Trophoblast cell (in vitro differentiated cells and primary cell): ENCODE data around the gene ADARB1.

ENCODE experiments used
- DNase-seq, 2 donors: peaks; one replicate each; pipeline ENCODE4 v3.0.0-alpha.2; 2016
- H2AFZ ChIP-seq: 2 replicates; pipeline ENCODE4 v1.6.1; 2013; ENCODE audit warnings: low read length, moderate library complexity, mild to moderate bottlenecking; ENCODE audit not compliant: insufficient read depth, poor library complexity
- H2AK5ac ChIP-seq: 2 replicates; pipeline ENCODE4 v1.6.1; 2013; ENCODE audit warnings: mild to moderate bottlenecking, low read length
- H2BK120ac ChIP-seq: 2 replicates; pipeline ENCODE4 v1.6.1; 2013; ENCODE audit warnings: low read length, mild to moderate bottlenecking, moderate library complexity; ENCODE audit not compliant: insufficient read depth, poor library complexity
- H2BK12ac ChIP-seq: 2 replicates; pipeline ENCODE4 v1.6.1; 2013; ENCODE audit warnings: mild to moderate bottlenecking, low read length, moderate library complexity
- H2BK5ac ChIP-seq: 2 replicates; pipeline ENCODE4 v1.6.1; 2013; ENCODE audit warnings: low read length, low read depth, moderate library complexity, mild to moderate bottlenecking; ENCODE audit not compliant: poor library complexity
- H3K14ac ChIP-seq: 2 replicates; pipeline ENCODE4 v1.6.1; 2013; ENCODE audit warnings: mild to moderate bottlenecking, low read length
- H3K18ac ChIP-seq: 2 replicates; pipeline ENCODE4 v1.6.1; 2013; ENCODE audit warnings: mild to moderate bottlenecking, low read length
- H3K23ac ChIP-seq: 2 replicates; pipeline ENCODE4 v1.6.1; 2013; ENCODE audit warnings: low read length
- H3K27ac ChIP-seq: 2 replicates; pipeline ENCODE4 v1.5.1; 2013; ENCODE audit warnings: low read depth, mild to moderate bottlenecking, inconsistent platforms, low read length, moderate library complexity
- H3K27me3 ChIP-seq: 2 replicates; pipeline ENCODE4 v1.6.1; 2013; ENCODE audit warnings: inconsistent platforms, mild to moderate bottlenecking, low read length, moderate library complexity; ENCODE audit not compliant: insufficient read depth
- H3K36me3 ChIP-seq, 2 experiments: 1 replicate in 1 of 2; 2 replicates in 1 of 2; pipeline ENCODE4 v1.6.1; 2013; ENCODE audit warnings: low read length in 2 of 2, mild to moderate bottlenecking in 2 of 2, moderate library complexity in 1 of 2; ENCODE audit not compliant: insufficient read depth in 2 of 2, control insufficient read depth in 1 of 2
- H3K4ac ChIP-seq: 2 replicates; pipeline ENCODE4 v1.6.1; 2013; ENCODE audit warnings: low read depth, mild to moderate bottlenecking, low read length, moderate library complexity
- H3K4me1 ChIP-seq, 2 experiments: 1 replicate in 1 of 2; 2 replicates in 1 of 2; pipeline ENCODE4 v1.6.1; 2013; ENCODE audit warnings: low read length in 2 of 2, mild to moderate bottlenecking in 2 of 2, moderate library complexity in 1 of 2; ENCODE audit not compliant: insufficient read depth in 2 of 2, control insufficient read depth in 1 of 2
- H3K4me2 ChIP-seq: 2 replicates; pipeline ENCODE4 v1.6.1; 2013; ENCODE audit warnings: inconsistent platforms, mild to moderate bottlenecking, low read length, moderate library complexity
- H3K4me3 ChIP-seq: 2 replicates; pipeline ENCODE4 v1.5.1; 2013; ENCODE audit warnings: mild to moderate bottlenecking, low read depth, low read length, inconsistent platforms
- H3K79me1 ChIP-seq: one replicate; pipeline ENCODE4 v1.6.1; 2013; ENCODE audit warnings: low read length
- H3K79me2 ChIP-seq: 2 replicates; pipeline ENCODE4 v1.6.1; 2013; ENCODE audit warnings: low read length, mild to moderate bottlenecking; ENCODE audit not compliant: control insufficient read depth, insufficient read depth, poor library complexity
- H3K9ac ChIP-seq: 2 replicates; pipeline ENCODE4 v1.6.1; 2013; ENCODE audit warnings: mild to moderate bottlenecking, low read length
- H3K9me3 ChIP-seq: 2 replicates; pipeline ENCODE4 v1.6.1; 2013; ENCODE audit warnings: low read depth, mild to moderate bottlenecking, control low read depth, inconsistent platforms, low read length; ENCODE audit not compliant: insufficient read depth
- H4K12ac ChIP-seq: 2 replicates; pipeline ENCODE4 v1.6.1; 2013; ENCODE audit warnings: low read depth, mild to moderate bottlenecking, low read length, moderate library complexity
- H4K8ac ChIP-seq: 2 replicates; pipeline ENCODE4 v1.6.1; 2013; ENCODE audit warnings: low read depth, mild to moderate bottlenecking, low read length, moderate library complexity
- H4K91ac ChIP-seq: one replicate; pipeline ENCODE4 v1.6.1; 2013; ENCODE audit warnings: low read depth, mild to moderate bottlenecking, low read length, moderate library complexity
- WGBS: extraction: QIAGEN DNeasy Blood & Tissue Kit; methylation state at CpG from one replicate; pipeline ENCODE4 v1.1.7; 2013; ENCODE audit warnings: missing lambda C conversion rate; ENCODE audit not compliant: insufficient read length, insufficient coverage; ENCODE audit errors: extremely low coverage; 5-methylcytosine and 5-hydroxymethylcytosine counted together

The ADARB1 gene

GRCh38 chr21:45102391-45102932, 28.1 kb downstream of the ADARB1 start:
- Histone ChIP-seq H3K9ac (no peak overlapping the region), H3K79me1 (no peaks in the 10 kb centered on the region), H3K18ac (no peak overlapping the region), H3K79me2 (no peaks in the 10 kb centered on the region), H2AFZ (no peak overlapping the region), H3K23ac (no peak overlapping the region), H3K27ac (no peak overlapping the region), H3K9me3 (no peaks in the 10 kb centered on the region), H3K4me2 (no peak overlapping the region), H3K4me1 (no peaks in the 10 kb centered on the region), H2BK120ac (no peak overlapping the region), H2BK12ac (no peak overlapping the region), H2AK5ac (no peak overlapping the region), H3K4ac (no peak overlapping the region), H2BK5ac (no peak overlapping the region), H3K27me3 (no peaks in the 10 kb centered on the region), H4K91ac (no peak overlapping the region), H4K8ac (no peak overlapping the region), H4K12ac (no peak overlapping the region), H3K36me3 (peaks cover 2% of the 10 kb centered on the region in 2 experiments), H3K14ac (no peak overlapping the region), H3K4me3 (no peak overlapping the region)
- WGBS = no CpG with 5 or more reads among the region's 2 CpGs
- peak in 1 of 2 donors; percentile 19 for DNase-seq

- no peak overlapping the region for H3K4me3 ChIP-seq
- H3K79me2 ChIP-seq = no peaks in the 10 kb centered on the region
- H3K9ac ChIP-seq = peak overlapping the region; percentile 23
- no peak overlapping the region for H4K12ac ChIP-seq
- no peak overlapping the region for H2BK5ac ChIP-seq
- H4K91ac ChIP-seq = no peak overlapping the region
- no peak overlapping the region for H2BK12ac ChIP-seq
- peaks cover 0 to 2% of the 10 kb centered on the region in 2 experiments for H3K36me3 ChIP-seq
- H3K27ac ChIP-seq = no peak overlapping the region
- no peak for DNase-seq
- H3K4ac ChIP-seq = no peak overlapping the region
- H3K14ac ChIP-seq = no peak overlapping the region
- peak overlapping the region; percentile 68 for H3K23ac ChIP-seq
- H2AK5ac ChIP-seq = no peak overlapping the region
- H4K8ac ChIP-seq = no peak overlapping the region
- no peaks in the 10 kb centered on the region for H3K9me3 ChIP-seq
- no peaks in the 10 kb centered on the region for H3K79me1 ChIP-seq
- no peak overlapping the region for H3K18ac ChIP-seq
- no peak overlapping the region for H3K4me2 ChIP-seq
- H2AFZ ChIP-seq = no peak overlapping the region
- no peaks in the 10 kb centered on the region for H3K27me3 ChIP-seq
- WGBS = no CpG with 5 or more reads among the region's 9 CpGs
- no peak overlapping the region for H2BK120ac ChIP-seq
- H3K4me1 ChIP-seq = no peaks in the 10 kb centered on the region
Observed at GRCh38 chr21:45103971-45104520, 29.7 kb downstream of the ADARB1 start.

- H4K91ac ChIP-seq = no peak overlapping the region
- no peak overlapping the region for H4K8ac ChIP-seq
- H3K4me1 ChIP-seq = no peaks in the 10 kb centered on the region
- no peak overlapping the region for H4K12ac ChIP-seq
- no peak overlapping the region for H3K23ac ChIP-seq
- H3K18ac ChIP-seq = peak overlapping the region; percentile 14
- no peaks in the 10 kb centered on the region for H3K79me1 ChIP-seq
- no peak overlapping the region for H2BK120ac ChIP-seq
- no peak overlapping the region for H3K14ac ChIP-seq
- H2AK5ac ChIP-seq = no peak overlapping the region
- no peak overlapping the region for H3K4ac ChIP-seq
- no CpG with 5 or more reads among the region's 3 CpGs for WGBS
- no peak overlapping the region for H2BK5ac ChIP-seq
- H3K36me3 ChIP-seq = peaks cover 0 to 2% of the 10 kb centered on the region in 2 experiments
- no peak overlapping the region for H3K4me3 ChIP-seq
- H3K27me3 ChIP-seq = no peaks in the 10 kb centered on the region
- H3K9me3 ChIP-seq = no peaks in the 10 kb centered on the region
- H3K9ac ChIP-seq = no peak overlapping the region
- H2BK12ac ChIP-seq = no peak overlapping the region
- H2AFZ ChIP-seq = no peak overlapping the region
- no peak overlapping the region for H3K4me2 ChIP-seq
- no peaks in the 10 kb centered on the region for H3K79me2 ChIP-seq
- no peak overlapping the region for H3K27ac ChIP-seq
- no peak for DNase-seq
Observed at GRCh38 chr21:45104560-45104959, 30.2 kb downstream of the ADARB1 start.

DNA sequence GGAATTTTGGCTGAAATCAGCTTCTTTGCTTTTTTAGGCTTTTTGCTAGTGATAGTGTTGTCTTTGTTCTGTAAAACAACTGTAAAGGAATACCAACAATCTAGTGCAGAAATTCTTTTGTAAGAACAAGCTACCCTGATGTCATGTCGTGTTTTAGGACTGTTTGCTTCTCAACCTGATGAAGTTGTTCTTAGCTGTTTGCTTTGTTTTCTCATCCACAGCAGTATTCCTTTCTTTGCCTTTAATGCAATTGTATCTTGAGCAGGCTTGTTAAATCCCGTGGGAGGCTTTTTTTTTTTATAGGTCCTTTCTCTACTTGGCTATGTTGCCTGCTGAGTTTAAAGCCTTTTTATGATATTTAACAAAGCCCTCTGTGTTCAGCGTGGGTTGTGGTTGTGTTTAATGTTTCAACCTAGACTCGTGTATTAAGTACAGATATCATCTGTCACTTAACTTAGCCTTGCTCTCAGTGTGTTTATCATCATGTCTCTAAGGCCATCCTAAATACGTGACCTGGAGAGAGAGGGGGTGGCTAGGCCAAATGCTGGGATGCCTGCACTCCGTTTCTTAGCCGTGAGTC, 31.6 kb downstream of the ADARB1 start:
- DNase-seq = no peak
- Histone ChIP-seq H4K91ac (no peak overlapping the region), H3K27me3 (no peaks in the 10 kb centered on the region), H4K8ac (no peak overlapping the region), H3K79me2 (no peaks in the 10 kb centered on the region), H4K12ac (no peak overlapping the region), H2BK5ac (no peak overlapping the region), H3K18ac (no peak overlapping the region), H3K23ac (no peak overlapping the region), H3K14ac (no peak overlapping the region), H3K4me3 (no peak overlapping the region), H2BK12ac (no peak overlapping the region), H2AK5ac (no peak overlapping the region), H3K4me1 (no peaks in the 10 kb centered on the region), H3K4ac (no peak overlapping the region), H2BK120ac (no peak overlapping the region), H3K9me3 (no peaks in the 10 kb centered on the region), H3K4me2 (no peak overlapping the region), H3K27ac (no peak overlapping the region), H3K79me1 (no peaks in the 10 kb centered on the region), H3K36me3 (peaks cover 0 to 2% of the 10 kb centered on the region in 2 experiments), H3K9ac (no peak overlapping the region), H2AFZ (no peak overlapping the region)
- no CpG with 5 or more reads among the region's 7 CpGs for WGBS
